SW 1271 (cell line): Measurements from ENCODE around the gene CITED4.

Experiments
- DNase-seq, 2 experiments: peaks; one replicate each; lab custom pipeline; 2025; lab: John Stamatoyannopoulos, UW

The CITED4 gene

GRCh38 chr1:40886318-40887011 is 24.3 kb upstream of the CITED4 start:
- DNase-seq, result no peak

GRCh38 chr1:40884055-40884795 is 22.1 kb upstream of the CITED4 start:
- DNase-seq, result no peak

GRCh38 chr1:40880813-40881549 is 18.8 kb upstream of the CITED4 start:
- no peak for DNase-seq

GRCh38 chr1:40879482-40880175 is 17.5 kb upstream of the CITED4 start:
- no peak for DNase-seq

- no peak for DNase-seq
These were observed 16.7 kb upstream of the CITED4 start for GRCh38 chr1:40878906-40879305.

- DNase-seq, result peak; percentile 73 to 87
These were observed 15.5 kb upstream of the CITED4 start for GRCh38 chr1:40877698-40878097.

GRCh38 chr1:40876891-40877290 is 14.7 kb upstream of the CITED4 start:
- no peak for DNase-seq

- no peak for DNase-seq
These were observed 14.2 kb upstream of the CITED4 start for GRCh38 chr1:40876436-40876761.

GRCh38 chr1:40873863-40874472 is 11.8 kb upstream of the CITED4 start:
- DNase-seq, result no peak

GRCh38 chr1:40872276-40872675 is 10.1 kb upstream of the CITED4 start:
- no peak for DNase-seq

GRCh38 chr1:40870135-40870728 is 8.1 kb upstream of the CITED4 start:
- no peak for DNase-seq

GRCh38 chr1:40868051-40868723 is 6.0 kb upstream of the CITED4 start:
- no peak for DNase-seq

GRCh38 chr1:40861224-40862003 is 749 bp downstream of the CITED4 start:
- peak in 1 of 2 experiments; percentile 17 for DNase-seq

GRCh38 chr1:40860706-40861223 is 1.4 kb downstream of the CITED4 start:
- no peak for DNase-seq

- DNase-seq, result no peak
These were observed 3.2 kb downstream of the CITED4 start for GRCh38 chr1:40858856-40859416.

GRCh38 chr1:40857737-40858136 is 4.4 kb downstream of the CITED4 start:
- DNase-seq, result no peak

GRCh38 chr1:40856656-40857302 is 5.4 kb downstream of the CITED4 start:
- no peak for DNase-seq

GRCh38 chr1:40856116-40856515 is 6.0 kb downstream of the CITED4 start:
- no peak for DNase-seq

GRCh38 chr1:40855513-40855912 is 6.7 kb downstream of the CITED4 start:
- no peak for DNase-seq
